Measurements from ENCODE around the gene RTL10. TPM values are rescaled to one million over a fixed set of nuclear protein-coding genes. Genes with fewer than 3 reads are reported as not detected.

The RTL10 gene
- total RNA-seq, 4 donors from 2014 or later = 18.1 to 26.4 (median 23.7) TPM

DNA sequence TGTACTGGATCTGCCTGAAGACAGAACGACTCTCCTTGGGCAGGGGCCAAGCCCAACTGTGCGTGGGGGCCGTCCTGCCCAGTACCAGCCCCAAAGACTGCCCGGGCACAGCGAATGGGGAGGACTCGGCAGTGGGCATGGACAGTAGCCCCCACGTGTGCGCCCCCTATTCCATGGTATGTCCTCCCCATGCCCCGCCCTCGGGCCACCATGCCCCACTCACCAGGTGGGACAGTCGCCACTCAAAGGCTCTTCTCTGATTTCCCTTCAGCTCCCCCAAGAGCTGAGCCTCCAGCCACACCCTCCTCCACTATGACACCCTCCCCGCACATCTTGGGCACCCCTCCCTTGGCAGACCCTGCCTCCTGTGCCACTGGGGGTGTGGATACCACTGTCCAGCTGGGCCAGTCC is 43.5 kb downstream of the RTL10 start:
- no peak overlapping the region for H3K27ac ChIP-seq
- no peaks in the 10 kb centered on the region for H3K36me3 ChIP-seq
- intact Hi-C loops (cut with DNase I) = no loop called here
- TF ChIP-seq POLR2A (IDR thresholded peaks at IDR 0.05) = no peak
- TF ChIP-seq, protein P1, sequence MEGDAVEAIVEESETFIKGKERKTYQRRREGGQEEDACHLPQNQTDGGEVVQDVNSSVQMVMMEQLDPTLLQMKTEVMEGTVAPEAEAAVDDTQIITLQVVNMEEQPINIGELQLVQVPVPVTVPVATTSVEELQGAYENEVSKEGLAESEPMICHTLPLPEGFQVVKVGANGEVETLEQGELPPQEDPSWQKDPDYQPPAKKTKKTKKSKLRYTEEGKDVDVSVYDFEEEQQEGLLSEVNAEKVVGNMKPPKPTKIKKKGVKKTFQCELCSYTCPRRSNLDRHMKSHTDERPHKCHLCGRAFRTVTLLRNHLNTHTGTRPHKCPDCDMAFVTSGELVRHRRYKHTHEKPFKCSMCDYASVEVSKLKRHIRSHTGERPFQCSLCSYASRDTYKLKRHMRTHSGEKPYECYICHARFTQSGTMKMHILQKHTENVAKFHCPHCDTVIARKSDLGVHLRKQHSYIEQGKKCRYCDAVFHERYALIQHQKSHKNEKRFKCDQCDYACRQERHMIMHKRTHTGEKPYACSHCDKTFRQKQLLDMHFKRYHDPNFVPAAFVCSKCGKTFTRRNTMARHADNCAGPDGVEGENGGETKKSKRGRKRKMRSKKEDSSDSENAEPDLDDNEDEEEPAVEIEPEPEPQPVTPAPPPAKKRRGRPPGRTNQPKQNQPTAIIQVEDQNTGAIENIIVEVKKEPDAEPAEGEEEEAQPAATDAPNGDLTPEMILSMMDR (IDR thresholded peaks at IDR 0.05) = no peak
- no peaks in the 10 kb centered on the region for H3K27me3 ChIP-seq
- H3K9me3 ChIP-seq = no peaks in the 10 kb centered on the region
- no peak overlapping the region for H3K4me3 ChIP-seq (replicated peaks in 1 of 3)
- H3K4me1 ChIP-seq = peaks cover 10 to 17% of the 10 kb centered on the region in 2 donors
- peak in 1 of 2 donors; percentile 1 for DNase-seq
- 90 to 91% methylated on average over 11 to 12 of the region's 12 CpGs for WGBS, 2 donors

DNA sequence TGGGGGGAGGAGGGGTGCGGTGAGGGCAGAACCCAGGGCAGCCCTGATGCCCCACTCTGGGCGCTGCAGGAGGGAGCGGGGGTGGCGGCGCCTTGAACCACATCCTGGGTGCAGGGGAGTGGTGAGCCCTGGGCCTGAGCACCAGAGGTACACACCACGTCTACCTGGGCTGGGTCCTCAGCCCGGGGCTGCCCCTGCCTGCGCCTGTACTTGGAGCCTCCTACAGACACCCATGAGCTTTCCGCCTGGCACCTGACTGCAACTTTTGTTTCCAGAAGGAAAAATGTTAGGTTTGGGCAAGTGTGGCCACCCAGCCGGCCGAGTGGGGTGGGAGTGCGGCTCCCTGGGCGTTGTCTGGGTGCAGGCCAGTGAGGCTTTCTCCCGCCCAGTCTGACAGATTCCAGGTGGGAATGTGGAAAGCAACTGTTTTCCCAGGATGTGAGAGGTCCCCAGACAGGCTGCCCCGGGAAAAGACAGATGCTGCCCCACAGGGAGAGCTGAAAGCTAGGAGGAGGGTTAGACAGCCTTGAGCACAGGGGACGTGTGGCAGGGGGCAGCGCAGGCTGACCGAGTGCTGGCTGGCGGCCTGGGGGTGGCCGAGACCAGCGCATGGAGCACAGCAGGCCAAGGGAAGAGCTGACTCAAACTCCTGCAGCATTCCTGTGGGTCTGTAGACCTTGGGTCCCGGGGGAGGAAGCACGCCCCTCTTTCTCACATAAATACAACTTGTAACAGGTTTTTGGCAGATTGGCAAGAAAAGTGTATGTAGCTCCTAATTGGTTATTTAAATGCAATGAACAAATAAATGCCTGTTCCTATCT is 44.1 kb downstream of the RTL10 start:
- intact Hi-C loops (cut with DNase I) = no loop called here
- TF ChIP-seq, protein P1 (IDR thresholded peaks at IDR 0.05) = no peak
- no peak for TF ChIP-seq POLR2A (IDR thresholded peaks at IDR 0.05)
- DNase-seq = peak in 1 of 2 donors; percentile 2
- Histone ChIP-seq H3K27ac (no peak overlapping the region), H3K4me3 (replicated peaks in 1 of 3) (no peak overlapping the region), H3K27me3 (no peaks in the 10 kb centered on the region), H3K36me3 (no peaks in the 10 kb centered on the region), H3K4me1 (peaks cover 16 to 20% of the 10 kb centered on the region in 2 donors), H3K9me3 (no peaks in the 10 kb centered on the region)
- WGBS, 2 donors = 92 to 98% methylated on average over 22 to 23 of the region's 23 CpGs

DNA sequence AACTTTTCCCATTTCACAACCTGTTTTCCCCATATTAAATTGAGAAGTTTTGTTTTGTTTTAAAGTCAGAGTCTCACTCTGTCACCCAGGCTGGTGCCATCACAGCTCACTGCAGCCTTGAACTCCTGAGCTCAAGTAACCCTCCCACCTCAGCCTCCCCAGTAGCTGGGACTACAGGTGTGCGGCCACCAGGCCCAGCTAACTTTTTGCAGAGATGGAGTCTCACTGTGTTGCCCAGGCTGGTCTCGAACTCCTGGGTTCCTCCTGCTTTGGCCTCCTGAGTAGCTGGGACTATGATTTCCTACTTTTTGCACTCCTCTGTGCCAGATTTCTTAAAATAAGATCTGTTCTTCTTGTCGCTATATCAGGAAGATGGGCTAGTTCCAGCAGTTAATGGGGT is 44.9 kb downstream of the RTL10 start:
- no peak for DNase-seq
- intact Hi-C loops (cut with DNase I) = no loop called here
- no peaks in the 10 kb centered on the region for H3K36me3 ChIP-seq
- H3K4me1 ChIP-seq = peaks cover 16 to 20% of the 10 kb centered on the region in 2 donors
- 97 to 100% methylated on average over 3 of the region's 3 CpGs for WGBS, 2 donors
- H3K9me3 ChIP-seq = no peaks in the 10 kb centered on the region
- no peak overlapping the region for H3K4me3 ChIP-seq (replicated peaks in 1 of 3)
- no peaks in the 10 kb centered on the region for H3K27me3 ChIP-seq
- TF ChIP-seq, protein P1 (IDR thresholded peaks at IDR 0.05) = no peak
- H3K27ac ChIP-seq = no peak overlapping the region

DNA sequence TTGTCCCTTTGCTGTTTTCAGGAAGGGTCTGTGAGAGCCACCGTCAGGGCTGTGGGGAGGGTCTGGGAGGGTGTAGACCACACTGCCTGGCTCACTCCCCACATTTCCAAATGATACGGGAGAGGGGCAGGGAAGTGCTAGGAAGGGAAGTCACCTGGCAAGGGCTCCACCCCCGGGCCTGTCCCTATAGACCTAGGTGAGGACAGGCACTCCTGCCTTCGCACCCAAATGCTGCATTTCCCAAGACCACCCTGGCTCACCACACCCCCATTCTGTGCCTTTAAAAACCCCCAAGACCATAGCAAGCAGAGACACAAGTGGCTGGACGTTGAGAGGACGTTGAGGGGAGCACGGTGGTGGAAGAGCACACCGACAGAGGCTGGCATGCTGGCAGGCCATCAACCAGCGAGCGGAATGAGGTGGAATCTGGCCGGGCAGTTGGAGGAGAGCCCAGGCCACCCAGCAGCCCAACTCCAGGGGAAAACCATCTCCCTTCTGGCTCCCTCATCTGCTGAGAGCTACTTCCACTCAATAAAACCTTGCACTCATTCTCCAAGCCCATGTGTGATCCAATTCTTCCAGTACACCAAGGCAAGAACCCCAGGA is 45.7 kb downstream of the RTL10 start:
- peak; percentile 77 to 82 for DNase-seq
- H3K9me3 ChIP-seq = no peaks in the 10 kb centered on the region
- no peak overlapping the region for H3K27ac ChIP-seq
- H3K27me3 ChIP-seq = no peaks in the 10 kb centered on the region
- H3K36me3 ChIP-seq = no peaks in the 10 kb centered on the region
- H3K4me1 ChIP-seq = peaks cover 16 to 20% of the 10 kb centered on the region in 2 donors
- no peak overlapping the region for H3K4me3 ChIP-seq (replicated peaks in 1 of 3)
- TF ChIP-seq POLR2A (IDR thresholded peaks at IDR 0.05) = no peak
- TF ChIP-seq, protein P1 (IDR thresholded peaks at IDR 0.05) = no peak
- WGBS, 2 donors = 60% methylated on average over 10 to 11 of the region's 11 CpGs
- intact Hi-C loops (cut with DNase I) = no loop called here
